T-cell (primary cell): ENCODE data around the gene MCUR1. TPM values are rescaled to one million over a fixed set of nuclear protein-coding genes. Genes with fewer than 3 reads are reported as not detected.

ENCODE experiments used
- ATAC-seq, 4 experiments: fragments of 200-7000 bp in 3 of 4; fragments of 150-1000 bp in 1 of 4; cut with Tn5 transposase; replicated peaks in 1 of 4; 1 replicate in 3 of 4; 2 replicates in 1 of 4; pipeline ENCODE4 v1.10.0; 2021; ENCODE audit warnings: moderate library complexity in 3 of 4, mild to moderate bottlenecking in 2 of 4, moderate number of reproducible peaks in 1 of 4
- CTCF ChIA-PET, 2 donors: fragments of 300-600 bp; sonication (Branson Sonifier 250); formaldehyde crosslinking; loops; one replicate each; lab custom pipeline; 2022; ENCODE audit warnings: antibody characterized with exemption in 2 of 2; lab: Charles Lee
- POLR2A ChIA-PET, 2 donors: fragments of 300-600 bp; sonication (Branson Sonifier 250); formaldehyde crosslinking; loops; one replicate each; lab custom pipeline; 2022; ENCODE audit warnings: antibody characterized with exemption in 2 of 2; lab: Charles Lee
- DNase-seq, 35 experiments: peaks; one replicate each; pipeline versions ENCODE4 v3.0.0 to v3.0.0-alpha.2; 2013 to 2023
- H3K27ac ChIP-seq: one replicate; pipeline ENCODE4 v1.5.1; 2013; ENCODE audit warnings: low read length
- H3K27me3 ChIP-seq, 2 experiments: replicated peaks in 1 of 2; 1 replicate in 1 of 2; 2 replicates in 1 of 2; pipeline versions ENCODE4 v1.6.1 to v1.7.0; 2013; ENCODE audit warnings: low read length in 1 of 2, mixed read lengths in 1 of 2; ENCODE audit not compliant: control insufficient read depth in 2 of 2, insufficient read depth in 2 of 2; ENCODE audit errors: extremely low read depth in 1 of 2
- H3K36me3 ChIP-seq, 2 donors: 1 replicate in 1 of 2; 2 replicates in 1 of 2; pipeline versions ENCODE4 v1.6.1 to v1.7.0; 2013; ENCODE audit warnings: low read length in 1 of 2; ENCODE audit not compliant: control insufficient read depth in 2 of 2, insufficient read depth in 1 of 2; ENCODE audit errors: extremely low read depth in 1 of 2
- H3K4me1 ChIP-seq, 2 experiments: 1 replicate in 1 of 2; 2 replicates in 1 of 2; pipeline versions ENCODE4 v1.6.1 to v1.7.0; 2013; ENCODE audit warnings: low read length in 2 of 2, mixed read lengths in 1 of 2; ENCODE audit not compliant: insufficient read depth in 2 of 2, control insufficient read depth in 1 of 2; ENCODE audit errors: extremely low read depth in 1 of 2
- H3K4me3 ChIP-seq, 2 donors: 1 replicate in 1 of 2; 2 replicates in 1 of 2; pipeline versions ENCODE4 v1.5.1 to v1.7.0; 2013; ENCODE audit warnings: mild to moderate bottlenecking in 2 of 2, low read length in 1 of 2, moderate library complexity in 1 of 2; ENCODE audit not compliant: control insufficient read depth in 1 of 2; ENCODE audit errors: extremely low read depth in 1 of 2
- H3K9me3 ChIP-seq: 2 replicates; pipeline ENCODE4 v1.7.0; 2013
- H3K27ac Mint-ChIP-seq, 2 donors: one replicate each; pipeline ENCODE4 v1.8.0; 2020 to 2021; ENCODE audit warnings: mild to moderate bottlenecking in 2 of 2, mixed read lengths in 2 of 2
- H3K27me3 Mint-ChIP-seq, 2 donors: one replicate each; pipeline ENCODE4 v1.8.0; 2021 to 2022; ENCODE audit warnings: mixed read lengths in 2 of 2
- H3K36me3 Mint-ChIP-seq: one replicate; pipeline ENCODE4 v1.8.0; 2021; ENCODE audit warnings: mixed read lengths
- H3K4me1 Mint-ChIP-seq, 3 donors: one replicate each; pipeline ENCODE4 v1.8.0; 2020 to 2022; ENCODE audit warnings: mixed read lengths in 3 of 3, mild to moderate bottlenecking in 1 of 3
- H3K4me3 Mint-ChIP-seq, 3 donors: one replicate each; pipeline ENCODE4 v1.8.0; 2020 to 2022; ENCODE audit warnings: mild to moderate bottlenecking in 3 of 3, mixed read lengths in 3 of 3, moderate library complexity in 3 of 3
- H3K9me3 Mint-ChIP-seq, 3 donors: one replicate each; pipeline ENCODE4 v1.8.0; 2020 to 2022; ENCODE audit warnings: mixed read lengths in 3 of 3
- whole genome bisulfite sequencing: methylation state at CpG from one replicate; pipeline ENCODE4 v1.1.5; 2013; ENCODE audit warnings: missing lambda C conversion rate; ENCODE audit not compliant: insufficient coverage; 5-methylcytosine and 5-hydroxymethylcytosine counted together
- total RNA-seq, 35 experiments: library from RNA in 6 of 35; stranded (reverse) in 6 of 35; fragments of 120-200 nt in 1 of 35; gene quantifications; one replicate each; pipeline versions ENCODE4 v1.2.1 to v1.2.4 and lab custom pipeline; 2013 to 2026

Gene MCUR1
- total RNA-seq, 5 donors from 2014 or later (not counting 1 experiment from before 2014, with no cell fraction given) = 7.1 to 12.6 (median 9.3) TPM

- WGBS = 94% methylated on average over 3 of the region's 8 CpGs
- no peaks in the 10 kb centered on the region for H3K9me3 ChIP-seq
- Mint-ChIP-seq H3K27me3 (no peaks in the 10 kb centered on the region), H3K9me3 (no peaks in the 10 kb centered on the region), H3K36me3 (peaks cover 4% of the 10 kb centered on the region), H3K4me1 (peaks cover 37 to 50% (median 41%) of the 10 kb centered on the region in 3 donors), H3K4me3 (no peak overlapping the region), H3K27ac (peak overlapping the region; percentile 24 to 79)
- ATAC-seq (no peak), DNase-seq (no peak)
- H3K27me3 ChIP-seq = no peaks in the 10 kb centered on the region
- H3K4me1 ChIP-seq = peaks cover 11 to 12% of the 10 kb centered on the region in 2 experiments
- no peak overlapping the region for H3K27ac ChIP-seq
- no peak overlapping the region for H3K4me3 ChIP-seq
- ChIA-PET CTCF (interaction anchor here (0.6 to 2.0 kb wide), 5 partner anchors 16 to 1823 kb away, joined by 3 to 7 read pairs (median 3); no protein-coding TSS in a partner anchor), POLR2A (interaction anchor here (0.6 to 0.7 kb wide), 5 partner anchors 28 to 1211 kb away, joined by 3 to 9 read pairs (median 5); no protein-coding TSS in a partner anchor)
- H3K36me3 ChIP-seq = peaks cover 0 to under 1% of the 10 kb centered on the region in 2 donors
Measured at GRCh38 chr6:13811627-13812358, 2.6 kb downstream of the MCUR1 start.

GRCh38 chr6:13810688-13811446 is 3.5 kb downstream of the MCUR1 start:
- no peak for ATAC-seq
- peaks cover 11 to 12% of the 10 kb centered on the region in 2 experiments for H3K4me1 ChIP-seq
- Mint-ChIP-seq H3K36me3 (peaks cover 7% of the 10 kb centered on the region), H3K4me1 (peaks cover 37 to 50% (median 41%) of the 10 kb centered on the region in 3 donors), H3K27me3 (no peaks in the 10 kb centered on the region), H3K27ac (peak overlapping the region; percentile 24 to 79), H3K4me3 (no peak overlapping the region), H3K9me3 (no peaks in the 10 kb centered on the region)
- no peaks in the 10 kb centered on the region for H3K9me3 ChIP-seq
- POLR2A ChIA-PET = interaction anchor here (0.6 to 0.7 kb wide), 2 partner anchors 29 to 115 kb away, joined by 5 to 6 read pairs; no protein-coding TSS in a partner anchor
- H3K4me3 ChIP-seq = no peak overlapping the region
- H3K27ac ChIP-seq = no peak overlapping the region
- CTCF ChIA-PET = interaction anchor here (0.6 to 2.0 kb wide), 8 partner anchors 15 to 1824 kb away, joined by 3 to 6 read pairs (median 3); partner anchors contain the start of gene SIRT5 (in 1 of the 2)
- H3K36me3 ChIP-seq = peaks cover 0 to 7% of the 10 kb centered on the region in 2 donors
- DNase-seq = no peak
- no peaks in the 10 kb centered on the region for H3K27me3 ChIP-seq
- 90% methylated on average over 2 of the region's 3 CpGs for WGBS

GRCh38 chr6:13808801-13809200 is 5.6 kb downstream of the MCUR1 start:
- Mint-ChIP-seq H3K4me1 (peaks cover 30 to 45% (median 35%) of the 10 kb centered on the region in 3 donors), H3K27ac (no peak overlapping the region), H3K36me3 (peaks cover 14% of the 10 kb centered on the region), H3K9me3 (no peaks in the 10 kb centered on the region), H3K4me3 (no peak overlapping the region), H3K27me3 (no peaks in the 10 kb centered on the region)
- ChIA-PET POLR2A (interaction anchor here in 1 of 2 donors (0.6 kb wide), 1 partner anchor 13 kb away, joined by 4 read pairs; no protein-coding TSS in a partner anchor), CTCF (interaction anchor here in 1 of 2 donors (1.0 to 1.8 kb wide), 2 partner anchors 13 to 266 kb away, joined by 4 read pairs; no protein-coding TSS in a partner anchor)
- H3K36me3 ChIP-seq = peaks cover 0 to 10% of the 10 kb centered on the region in 2 donors
- 100% methylated on average over 1 of the region's 4 CpGs for WGBS
- no peak for DNase-seq
- H3K9me3 ChIP-seq = no peaks in the 10 kb centered on the region
- H3K4me1 ChIP-seq = peaks cover 8 to 10% of the 10 kb centered on the region in 2 experiments
- ATAC-seq = no peak
- H3K4me3 ChIP-seq = no peak overlapping the region
- H3K27ac ChIP-seq = no peak overlapping the region
- H3K27me3 ChIP-seq = no peaks in the 10 kb centered on the region

GRCh38 chr6:13807696-13808095 is 6.7 kb downstream of the MCUR1 start:
- no peaks in the 10 kb centered on the region for H3K9me3 Mint-ChIP-seq
- Histone ChIP-seq H3K4me3 (no peak overlapping the region), H3K4me1 (peaks cover under 1 to 3% of the 10 kb centered on the region in 2 experiments), H3K27me3 (no peaks in the 10 kb centered on the region), H3K27ac (no peak overlapping the region), H3K36me3 (peaks cover 0 to 10% of the 10 kb centered on the region in 2 donors), H3K9me3 (no peaks in the 10 kb centered on the region)
- peaks cover 17% of the 10 kb centered on the region for H3K36me3 Mint-ChIP-seq
- no peaks in the 10 kb centered on the region for H3K27me3 Mint-ChIP-seq
- no peak for DNase-seq
- POLR2A ChIA-PET = no interaction called here
- peaks cover 21 to 36% (median 28%) of the 10 kb centered on the region in 3 donors for H3K4me1 Mint-ChIP-seq
- no peak overlapping the region for H3K4me3 Mint-ChIP-seq
- H3K27ac Mint-ChIP-seq = no peak overlapping the region
- CTCF ChIA-PET = interaction anchor here in 1 of 2 donors (0.6 to 1.8 kb wide), 2 partner anchors 12 to 311 kb away, joined by 4 read pairs; no protein-coding TSS in a partner anchor
- no peak for ATAC-seq
- WGBS = no CpG with 5 or more reads among the region's 4 CpGs

- Mint-ChIP-seq H3K4me3 (no peak overlapping the region), H3K36me3 (peaks cover 29% of the 10 kb centered on the region), H3K27me3 (no peaks in the 10 kb centered on the region), H3K27ac (no peak overlapping the region), H3K9me3 (no peaks in the 10 kb centered on the region), H3K4me1 (peaks cover 0 to 8% (median 0%) of the 10 kb centered on the region in 3 donors)
- Histone ChIP-seq H3K4me1 (no peaks in the 10 kb centered on the region), H3K9me3 (no peaks in the 10 kb centered on the region), H3K27ac (no peak overlapping the region), H3K36me3 (peaks cover 0 to 28% of the 10 kb centered on the region in 2 donors), H3K4me3 (no peak overlapping the region), H3K27me3 (no peaks in the 10 kb centered on the region)
- ATAC-seq (no peak), DNase-seq (no peak)
- WGBS = no CpG with 5 or more reads among the region's 4 CpGs
- CTCF ChIA-PET = interaction anchor here in 1 of 2 donors (0.6 to 0.7 kb wide), 2 partner anchors 9 to 1553 kb away, joined by 3 to 5 read pairs; no protein-coding TSS in a partner anchor
- POLR2A ChIA-PET = interaction anchor here in 1 of 2 donors (0.6 kb wide), 1 partner anchor 84 kb away, joined by 4 read pairs; no protein-coding TSS in a partner anchor
Measured at GRCh38 chr6:13803581-13803980, 10.8 kb downstream of the MCUR1 start.

- Mint-ChIP-seq H3K9me3 (no peaks in the 10 kb centered on the region), H3K36me3 (peaks cover 23% of the 10 kb centered on the region), H3K4me1 (peaks cover 0 to 1% (median 0%) of the 10 kb centered on the region in 3 donors), H3K27me3 (no peaks in the 10 kb centered on the region), H3K4me3 (no peak overlapping the region), H3K27ac (no peak overlapping the region)
- no CpG with 5 or more reads among the region's 3 CpGs for WGBS
- ChIA-PET POLR2A (no interaction called here), CTCF (no interaction called here)
- H3K27me3 ChIP-seq = no peaks in the 10 kb centered on the region
- H3K4me3 ChIP-seq = no peak overlapping the region
- H3K36me3 ChIP-seq = peaks cover 0 to 22% of the 10 kb centered on the region in 2 donors
- no peak for ATAC-seq
- no peak overlapping the region for H3K27ac ChIP-seq
- no peaks in the 10 kb centered on the region for H3K9me3 ChIP-seq
- DNase-seq = no peak
- H3K4me1 ChIP-seq = no peaks in the 10 kb centered on the region
Measured at GRCh38 chr6:13800615-13801014, 13.7 kb downstream of the MCUR1 start.
